ENCODE measurements around the gene KNCN.

GRCh38 chr1:46510998-46511365 is 40.5 kb downstream of the KNCN start:
- TF ChIP-seq, protein P1, sequence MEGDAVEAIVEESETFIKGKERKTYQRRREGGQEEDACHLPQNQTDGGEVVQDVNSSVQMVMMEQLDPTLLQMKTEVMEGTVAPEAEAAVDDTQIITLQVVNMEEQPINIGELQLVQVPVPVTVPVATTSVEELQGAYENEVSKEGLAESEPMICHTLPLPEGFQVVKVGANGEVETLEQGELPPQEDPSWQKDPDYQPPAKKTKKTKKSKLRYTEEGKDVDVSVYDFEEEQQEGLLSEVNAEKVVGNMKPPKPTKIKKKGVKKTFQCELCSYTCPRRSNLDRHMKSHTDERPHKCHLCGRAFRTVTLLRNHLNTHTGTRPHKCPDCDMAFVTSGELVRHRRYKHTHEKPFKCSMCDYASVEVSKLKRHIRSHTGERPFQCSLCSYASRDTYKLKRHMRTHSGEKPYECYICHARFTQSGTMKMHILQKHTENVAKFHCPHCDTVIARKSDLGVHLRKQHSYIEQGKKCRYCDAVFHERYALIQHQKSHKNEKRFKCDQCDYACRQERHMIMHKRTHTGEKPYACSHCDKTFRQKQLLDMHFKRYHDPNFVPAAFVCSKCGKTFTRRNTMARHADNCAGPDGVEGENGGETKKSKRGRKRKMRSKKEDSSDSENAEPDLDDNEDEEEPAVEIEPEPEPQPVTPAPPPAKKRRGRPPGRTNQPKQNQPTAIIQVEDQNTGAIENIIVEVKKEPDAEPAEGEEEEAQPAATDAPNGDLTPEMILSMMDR (IDR thresholded peaks at IDR 0.05; ENCODE audit: insufficient read depth, low read depth, low read length), result no peak
- no peak for TF ChIP-seq EZH2 (IDR thresholded peaks at IDR 0.05; ENCODE audit: insufficient read depth, low read length)

All from astrocyte (in vitro differentiated cells and primary cell).